ENCODE measurements around the gene KRT2.

Gene KRT2

DNA sequence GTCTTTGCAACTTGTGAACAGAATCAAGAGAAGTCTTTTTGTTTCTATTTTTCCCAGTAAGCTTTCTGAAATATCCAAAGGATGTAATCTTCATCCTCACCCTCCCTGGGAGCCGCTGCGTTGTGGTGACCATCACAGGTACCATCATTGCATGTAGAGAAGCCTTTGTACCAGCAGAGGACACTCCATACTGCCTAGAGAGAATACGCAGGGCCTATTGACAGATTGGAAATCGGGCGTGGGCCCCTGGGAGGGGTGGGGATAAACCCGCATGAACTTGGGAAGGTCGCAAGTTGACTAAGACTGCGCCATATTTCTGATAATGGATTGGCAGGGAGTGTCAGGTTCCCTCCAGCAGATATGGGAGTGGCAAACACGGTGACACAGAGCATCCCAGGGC is 15.5 kb upstream of the KRT2 start:
- intact Hi-C loops (cut with DNase I): no loop called here
- DNase-seq: no peak

DNA sequence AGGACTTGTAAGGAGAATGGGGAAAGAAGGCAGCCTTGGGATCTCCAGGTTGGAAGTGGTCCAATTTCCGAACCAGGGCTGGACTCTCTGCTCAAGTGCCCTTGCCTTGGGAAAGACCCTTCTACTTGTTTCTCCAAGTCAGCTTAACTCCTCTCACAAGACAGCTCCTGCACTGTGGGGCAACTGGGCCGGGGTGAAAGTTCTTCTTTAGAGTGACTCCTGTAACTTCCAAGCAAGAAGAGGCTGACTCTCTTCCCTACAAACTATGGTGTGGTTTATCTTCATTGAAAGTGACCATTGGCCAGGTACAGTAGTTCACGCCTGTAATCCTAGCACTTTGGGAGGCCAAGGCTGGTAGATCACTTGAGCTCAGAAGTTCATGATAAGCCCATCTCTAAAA is 14.5 kb upstream of the KRT2 start:
- DNase-seq: no peak
- intact Hi-C loops (cut with DNase I): no loop called here

DNA sequence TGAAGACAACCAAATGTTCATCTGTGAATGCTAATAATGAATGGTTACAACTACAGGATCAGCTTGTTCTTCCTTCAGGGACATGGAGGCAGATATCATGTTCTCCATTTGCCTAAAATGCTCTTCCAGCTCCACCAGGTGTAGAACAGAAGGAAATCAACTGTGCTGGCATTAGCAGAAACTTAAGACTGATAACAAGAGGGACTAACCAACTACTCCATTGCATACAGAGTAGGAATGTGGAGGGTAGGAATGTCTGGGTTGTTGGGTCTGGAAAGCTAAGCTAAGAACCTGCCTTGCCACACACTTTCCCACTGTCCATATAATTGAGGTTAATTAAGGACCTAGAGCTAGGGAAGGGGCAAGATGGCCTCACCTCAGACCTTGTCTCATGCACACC is 11.4 kb upstream of the KRT2 start:
- DNase-seq: no peak
- intact Hi-C loops (cut with DNase I): no loop called here

DNA sequence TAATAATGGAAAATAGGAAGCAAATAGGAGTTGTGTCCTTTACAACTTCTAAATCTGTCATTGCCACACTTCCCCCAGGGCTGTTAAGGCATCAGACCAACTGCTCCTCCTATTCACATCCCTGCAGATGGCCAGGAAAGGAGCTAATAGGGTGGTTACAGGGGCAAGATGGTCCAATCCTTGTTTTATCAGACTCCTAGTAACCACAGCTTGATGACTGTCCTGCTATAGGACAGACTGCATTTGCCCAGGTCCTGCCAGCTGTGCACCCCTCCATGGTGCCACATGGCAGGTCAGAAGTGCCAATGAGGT is 10.9 kb upstream of the KRT2 start:
- DNase-seq: no peak
- intact Hi-C loops (cut with DNase I): no loop called here

DNA sequence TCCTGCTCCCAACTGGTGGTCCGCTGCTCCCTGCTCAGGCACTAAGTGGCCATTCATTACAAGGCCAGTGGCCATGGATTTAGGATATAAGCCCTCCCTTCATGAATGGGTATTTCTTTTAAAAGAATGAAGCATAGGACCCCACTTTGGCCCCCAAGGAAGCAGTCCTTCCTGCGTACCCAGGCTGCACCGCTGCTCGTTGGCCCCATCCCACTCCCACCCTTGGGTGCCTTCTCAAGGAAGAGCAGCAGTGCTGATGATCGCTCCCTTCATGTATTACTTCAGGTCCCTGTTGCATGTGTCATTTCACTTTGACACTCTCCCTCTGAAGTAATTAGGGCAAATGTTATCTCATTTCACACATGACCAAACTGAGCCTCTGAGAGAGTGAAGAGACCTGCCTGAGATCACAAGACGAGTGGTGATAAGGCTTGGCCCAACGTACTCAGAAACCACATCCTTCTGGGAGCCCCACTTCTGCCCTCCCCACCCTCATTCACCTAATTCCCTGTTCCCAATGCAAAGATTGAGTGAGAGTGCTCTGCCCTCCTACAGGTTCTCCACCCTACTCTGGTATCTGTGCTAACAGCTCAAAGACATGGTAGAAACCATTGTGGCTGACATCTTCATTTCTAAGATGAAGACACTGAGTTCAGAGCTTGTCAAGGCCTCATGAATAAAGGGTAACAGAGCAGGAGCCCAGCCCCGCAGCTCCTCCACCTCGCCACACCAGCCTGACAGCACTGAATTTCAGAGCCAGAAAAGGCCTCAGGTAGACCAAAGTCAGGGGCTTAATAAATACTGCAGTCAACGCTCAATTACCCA is 10.3 kb upstream of the KRT2 start:
- intact Hi-C loops (cut with DNase I): no loop called here
- DNase-seq: no peak

DNA sequence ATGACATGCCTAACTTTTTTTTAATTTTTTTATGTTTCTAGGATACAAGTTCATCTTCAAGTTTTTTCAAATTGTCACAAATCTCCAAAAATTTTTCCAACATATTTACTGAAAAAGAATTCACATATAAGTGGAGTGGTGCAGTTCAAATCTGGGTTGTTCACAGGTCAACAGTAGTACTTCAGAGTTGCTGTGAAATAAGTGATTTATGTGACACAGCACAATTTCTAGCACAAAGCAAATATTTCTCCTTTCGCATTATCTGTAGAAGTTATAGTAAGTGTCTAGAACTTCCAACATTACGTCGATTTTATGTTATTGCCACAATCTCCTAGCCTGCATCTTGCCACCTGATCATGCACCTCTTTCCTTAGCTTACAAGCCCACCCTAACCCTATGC is 9.7 kb upstream of the KRT2 start:
- no peak for DNase-seq
- intact Hi-C loops (cut with DNase I): no loop called here

DNA sequence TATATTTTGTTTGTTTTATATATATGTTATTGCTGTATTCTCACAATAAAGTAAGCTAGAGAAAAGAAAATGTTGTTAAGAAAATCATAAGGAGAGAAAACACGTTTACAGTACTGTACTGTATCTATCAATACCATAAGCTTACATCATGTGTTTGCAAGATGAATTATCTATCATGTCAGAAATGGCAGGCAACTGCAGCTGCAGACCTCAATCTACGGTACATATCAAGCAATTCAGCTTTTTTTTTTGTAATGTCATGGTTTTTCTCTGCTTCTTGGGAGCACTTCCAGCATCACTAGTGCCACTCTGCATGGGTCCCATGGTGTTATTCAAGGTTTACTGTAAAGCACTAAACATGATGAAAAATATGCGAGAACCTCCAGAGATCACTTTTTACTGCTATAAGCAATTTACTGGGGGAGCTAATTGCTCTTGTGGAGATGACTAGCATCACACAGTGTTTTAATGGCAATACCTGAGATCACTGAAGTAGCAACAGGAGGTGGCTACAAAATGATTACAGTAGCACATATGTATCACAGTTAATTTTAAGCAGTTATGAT is 9.0 kb upstream of the KRT2 start:
- DNase-seq: no peak
- intact Hi-C loops (cut with DNase I): no loop called here

DNA sequence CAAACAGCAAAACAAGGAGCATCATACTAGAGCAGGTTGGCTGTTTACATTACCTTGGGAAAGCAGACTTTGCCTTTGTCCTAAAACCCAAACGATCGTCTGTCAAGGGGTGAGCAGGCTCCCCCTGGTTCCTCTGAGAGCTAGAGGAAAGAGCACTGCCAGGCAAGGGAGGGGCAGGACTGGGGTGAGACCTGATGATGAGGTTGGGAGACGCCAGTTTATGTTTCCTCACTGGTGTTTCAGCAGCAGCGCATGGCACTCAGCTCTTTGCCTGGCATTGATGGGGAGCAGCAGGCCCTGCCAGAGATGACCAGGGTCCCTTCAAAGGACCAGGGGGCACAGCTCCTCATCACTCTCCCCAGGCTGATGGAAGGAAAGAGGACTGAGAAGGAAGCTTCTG is 7.9 kb upstream of the KRT2 start:
- no peak for DNase-seq

DNA sequence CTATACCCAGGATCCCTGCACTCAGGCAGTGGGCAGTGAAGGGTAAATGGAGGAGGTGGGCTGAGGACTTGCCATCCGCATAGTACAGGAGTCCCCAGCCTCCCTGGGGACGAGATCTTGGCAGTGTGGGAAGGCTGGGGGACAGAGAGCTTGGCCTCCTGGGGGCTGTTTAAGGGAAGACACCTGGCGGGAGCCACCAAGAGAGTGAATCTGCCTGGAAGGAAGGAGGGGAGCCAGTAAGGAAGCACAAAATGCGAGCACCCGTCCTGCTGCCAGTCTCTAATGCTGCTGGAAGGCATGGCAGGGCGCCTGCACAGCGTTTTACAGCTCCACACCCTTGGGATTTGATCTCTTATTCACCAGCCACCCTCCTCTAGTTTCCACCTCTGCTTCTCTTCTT is 7.4 kb upstream of the KRT2 start:
- no peak for DNase-seq
- intact Hi-C loops (cut with DNase I): no loop called here

More for the DNA sequence above, 7.9 kb upstream of the KRT2 start:
- intact Hi-C loops (cut with DNase I): no loop called here

DNA sequence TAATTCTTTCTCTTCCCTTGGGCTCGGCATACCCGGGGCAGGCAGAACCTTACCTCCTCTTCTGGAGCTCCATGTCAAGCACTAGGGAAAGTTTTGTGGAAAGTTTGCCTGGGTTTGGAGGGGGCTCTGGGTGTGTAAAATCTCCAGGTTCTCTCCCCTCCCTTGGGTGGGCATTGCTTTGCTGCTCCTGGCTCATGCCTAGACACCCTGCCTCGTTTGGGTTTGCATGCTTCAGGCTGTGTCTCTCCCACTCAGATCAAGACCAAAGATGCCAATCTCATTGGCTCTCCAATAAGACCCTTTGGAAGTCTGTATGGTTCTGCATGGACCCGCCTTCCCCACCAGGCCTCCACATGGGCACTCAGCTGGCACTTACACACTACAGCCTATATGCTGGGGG is 6.2 kb upstream of the KRT2 start:
- DNase-seq: no peak
- intact Hi-C loops (cut with DNase I): no loop called here

DNA sequence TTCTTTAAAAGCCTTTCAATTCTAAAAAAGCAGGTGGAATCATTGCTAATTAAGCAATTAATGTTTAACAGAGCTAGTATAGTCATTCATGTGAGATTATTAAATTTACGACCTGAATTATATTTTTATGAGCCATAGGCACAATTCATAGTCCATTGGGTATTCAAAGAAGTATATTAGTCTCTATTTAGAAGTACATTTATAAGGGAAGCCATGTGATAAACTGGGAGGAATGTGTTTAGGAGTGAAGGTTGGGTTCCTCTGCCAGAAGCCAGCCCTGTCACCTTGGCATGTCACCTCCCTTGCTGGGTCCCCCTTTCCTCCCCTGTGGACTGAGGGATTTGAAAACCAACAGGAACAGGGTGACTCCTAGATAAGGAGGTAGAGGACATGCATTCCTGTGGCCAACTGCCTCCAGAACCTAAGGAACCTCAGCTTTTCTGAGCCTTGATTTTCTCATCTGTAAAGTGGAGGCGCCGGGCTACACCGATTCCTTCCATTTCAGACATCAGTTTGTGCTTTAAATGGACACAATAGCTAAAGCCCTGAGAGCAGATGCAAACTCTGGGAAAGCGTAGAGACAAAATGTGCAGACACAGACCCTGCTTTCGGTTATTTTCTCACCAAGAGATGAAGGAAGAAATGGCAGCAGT is 5.4 kb upstream of the KRT2 start:
- intact Hi-C loops (cut with DNase I): no loop called here
- DNase-seq: no peak

DNA sequence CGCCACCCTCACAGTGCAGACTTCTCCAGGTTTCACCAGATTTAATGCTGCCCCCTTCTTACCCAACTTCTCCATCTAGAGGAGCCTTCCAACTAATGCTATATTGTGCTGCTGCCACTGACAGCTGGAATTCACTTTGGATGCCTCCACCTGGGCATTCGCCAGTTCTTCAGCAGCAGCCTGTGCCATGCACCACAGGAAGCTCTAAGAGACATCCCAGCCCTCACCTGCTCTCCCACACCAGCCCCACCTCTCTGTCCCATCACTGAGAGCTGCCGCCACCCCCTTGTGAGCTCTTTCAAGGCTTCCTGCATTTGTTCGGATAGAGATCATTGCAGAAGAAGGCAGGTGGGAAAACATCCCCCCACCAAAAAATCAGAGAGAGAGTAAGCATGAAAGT is 4.6 kb upstream of the KRT2 start:
- intact Hi-C loops (cut with DNase I): no loop called here
- no peak for DNase-seq

DNA sequence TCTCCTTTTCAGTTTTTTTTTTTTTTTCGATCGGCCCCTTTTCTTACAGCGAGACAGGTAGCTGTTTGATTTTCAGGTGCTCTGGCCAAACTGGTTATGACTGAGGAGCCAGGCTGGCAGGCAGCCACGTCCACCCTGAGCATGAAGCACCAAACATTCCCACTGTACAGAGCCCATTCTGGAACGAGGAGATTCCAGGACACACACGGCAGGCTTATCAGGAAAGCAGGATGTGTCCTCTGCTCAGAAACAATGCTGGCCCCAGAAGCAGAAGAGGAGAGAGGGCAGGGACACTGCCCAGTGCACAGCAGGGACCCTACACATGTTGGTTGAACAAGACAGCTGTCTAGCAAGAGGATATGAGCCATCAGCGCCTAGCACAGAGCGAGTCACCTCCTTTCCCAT is 3.7 kb upstream of the KRT2 start:
- DNase-seq: no peak
- intact Hi-C loops (cut with DNase I): no loop called here

DNA sequence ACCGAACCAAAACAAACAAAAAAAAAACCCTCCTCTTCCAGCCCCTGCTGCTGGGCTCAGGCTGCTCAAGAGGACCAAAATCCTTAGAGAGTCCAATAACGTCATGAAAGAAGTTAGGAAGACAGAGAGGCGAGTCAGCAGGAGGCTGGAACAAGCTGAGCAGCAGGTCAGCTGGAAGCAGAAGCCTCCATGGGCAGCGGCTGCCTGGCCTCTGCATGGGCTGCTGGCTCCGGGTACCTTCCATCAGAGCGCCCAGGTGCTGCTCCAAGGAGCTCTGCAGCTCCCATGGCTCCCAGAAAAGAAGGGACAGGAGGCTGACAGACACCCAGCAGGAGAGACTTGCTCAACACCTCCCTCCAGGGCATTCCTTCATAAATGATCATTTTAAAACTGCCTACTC is 3.2 kb upstream of the KRT2 start:
- intact Hi-C loops (cut with DNase I): no loop called here
- DNase-seq: peak in 1 of 10 donors; percentile 77

DNA sequence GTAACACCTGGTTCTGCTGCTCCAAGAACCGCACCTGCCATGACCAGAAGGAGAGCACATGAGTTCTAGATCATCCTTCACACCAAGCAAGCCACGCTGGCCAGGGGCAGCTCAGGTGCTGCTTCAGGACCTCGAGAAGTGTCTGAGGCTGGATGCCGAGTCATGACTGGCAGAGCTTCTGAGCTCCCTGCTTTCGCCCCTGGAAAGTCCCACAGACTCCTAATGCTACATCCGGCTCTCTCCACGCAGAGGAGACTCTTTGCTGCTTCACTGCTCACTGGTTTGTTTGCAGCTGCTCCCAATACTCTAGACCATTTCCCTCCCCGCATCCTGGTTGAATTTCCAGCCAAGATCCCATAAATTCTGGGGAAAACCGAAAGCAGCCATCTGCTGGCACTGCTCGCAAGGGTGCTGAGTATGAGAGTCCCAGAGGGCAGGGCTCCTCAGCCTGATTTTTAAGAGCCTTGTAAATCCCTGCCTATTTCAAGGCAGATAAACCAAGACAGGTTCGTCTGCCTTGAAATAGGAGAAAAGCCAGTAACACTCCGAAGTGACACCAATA is 1.4 kb downstream of the KRT2 start:
- intact Hi-C loops (cut with DNase I): no loop called here
- peak in 1 of 10 donors; percentile 63 for DNase-seq

DNA sequence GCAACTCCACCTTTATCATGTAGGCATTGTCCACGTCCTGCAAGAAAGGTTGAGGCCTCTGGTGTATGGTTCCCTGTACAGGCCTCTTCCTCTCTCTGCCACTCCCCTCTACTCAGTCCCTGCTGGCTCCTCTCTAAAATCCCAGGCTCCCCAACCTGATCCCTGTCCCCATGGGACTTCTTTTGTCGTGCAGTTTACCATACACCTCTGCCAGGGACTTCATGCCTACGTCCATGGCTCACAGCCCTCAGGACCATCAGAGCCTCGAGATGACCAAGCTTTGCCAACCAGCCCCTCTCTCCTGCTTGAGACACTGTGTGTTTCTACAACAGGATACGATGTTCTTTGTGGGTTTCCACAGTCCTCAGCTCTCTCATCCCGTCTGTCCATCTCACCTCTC is 2.9 kb downstream of the KRT2 start:
- no peak for DNase-seq
- intact Hi-C loops (cut with DNase I): no loop called here

DNA sequence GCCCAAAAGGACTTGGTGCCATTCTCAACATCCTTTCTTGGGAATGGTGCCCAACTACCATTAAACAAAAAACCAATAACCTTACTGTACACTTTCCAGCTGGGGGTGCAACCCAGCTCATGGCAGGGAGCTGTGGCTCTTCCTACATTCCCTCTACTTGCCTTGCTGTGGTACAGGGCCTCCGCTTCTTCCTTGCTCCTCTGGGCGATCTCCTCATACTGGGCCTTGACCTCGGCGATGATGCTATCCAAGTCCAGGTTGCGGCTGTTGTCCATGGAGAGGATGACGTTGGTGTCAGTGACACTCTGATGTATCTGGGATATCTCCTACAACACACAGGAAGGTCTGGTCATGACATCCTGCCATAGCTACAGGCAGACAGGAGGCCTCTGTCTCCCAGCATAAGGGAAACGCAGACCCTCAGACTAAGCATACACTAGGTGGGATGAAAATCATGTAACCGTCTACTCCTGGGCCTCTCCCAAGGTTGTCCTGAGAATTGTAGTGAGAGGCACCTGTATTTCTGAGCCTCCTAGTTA is 3.9 kb downstream of the KRT2 start:
- intact Hi-C loops (cut with DNase I): no loop called here
- DNase-seq: no peak

DNA sequence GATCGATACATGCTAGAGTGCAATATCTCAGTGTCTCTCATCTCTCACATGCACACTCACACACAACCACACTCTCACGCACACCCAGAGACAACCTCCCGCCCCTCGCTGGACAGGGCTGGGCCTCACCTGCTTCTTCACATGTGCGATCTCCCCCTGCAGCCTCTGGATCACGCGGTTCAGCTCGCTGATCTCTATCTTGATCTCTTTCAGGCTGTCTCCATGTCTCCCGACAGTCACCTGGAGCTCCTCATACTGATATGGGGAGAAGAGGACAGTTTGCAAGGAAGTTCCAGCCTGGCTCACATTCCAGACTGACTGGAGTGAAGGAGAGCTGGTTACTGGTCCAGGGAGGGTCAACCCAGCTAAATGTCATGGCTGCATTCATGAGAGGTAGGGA is 4.4 kb downstream of the KRT2 start:
- intact Hi-C loops (cut with DNase I): no loop called here
- DNase-seq: no peak

DNA sequence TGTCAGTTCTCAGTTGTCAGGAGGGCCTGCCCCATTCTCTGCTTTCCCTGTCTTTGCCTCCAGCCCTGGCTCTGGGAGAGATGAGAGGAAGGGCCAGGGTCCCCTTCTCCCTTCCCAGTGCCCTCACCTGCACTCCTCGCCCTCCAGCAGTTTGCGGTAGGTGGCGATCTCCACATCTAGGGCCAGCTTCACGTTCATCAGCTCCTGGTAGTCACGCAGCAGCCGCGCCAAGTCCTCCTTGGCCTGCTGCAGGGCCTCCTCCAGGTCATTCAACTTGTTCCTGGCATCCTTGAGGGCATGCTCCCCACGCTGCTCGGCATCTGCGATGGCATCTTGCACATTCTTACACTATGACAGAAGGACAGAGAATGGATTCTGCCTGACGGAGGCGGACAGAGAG is 5.4 kb downstream of the KRT2 start:
- intact Hi-C loops (cut with DNase I): no loop called here
- DNase-seq: no peak

DNA sequence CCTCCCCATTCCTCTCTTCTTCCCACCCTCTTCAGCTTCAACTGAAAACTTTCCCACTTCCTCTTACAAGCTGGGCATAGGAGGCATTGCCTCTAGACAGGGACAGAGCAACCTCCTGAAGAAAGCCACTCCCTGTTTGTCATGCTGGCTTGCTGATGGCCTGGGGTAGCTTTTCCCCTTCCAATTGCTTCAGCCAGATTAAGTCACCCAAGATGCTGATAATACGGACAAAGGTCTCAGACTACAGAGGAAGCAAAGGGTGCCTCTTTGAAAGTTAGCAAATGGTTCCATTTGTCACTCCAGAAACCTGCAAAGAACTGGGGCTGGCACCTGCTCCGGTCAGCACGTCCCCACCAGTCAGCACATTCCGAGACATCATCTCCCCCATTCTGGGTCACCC is 6.0 kb downstream of the KRT2 start:
- intact Hi-C loops (cut with DNase I): no loop called here
- DNase-seq: no peak

DNA sequence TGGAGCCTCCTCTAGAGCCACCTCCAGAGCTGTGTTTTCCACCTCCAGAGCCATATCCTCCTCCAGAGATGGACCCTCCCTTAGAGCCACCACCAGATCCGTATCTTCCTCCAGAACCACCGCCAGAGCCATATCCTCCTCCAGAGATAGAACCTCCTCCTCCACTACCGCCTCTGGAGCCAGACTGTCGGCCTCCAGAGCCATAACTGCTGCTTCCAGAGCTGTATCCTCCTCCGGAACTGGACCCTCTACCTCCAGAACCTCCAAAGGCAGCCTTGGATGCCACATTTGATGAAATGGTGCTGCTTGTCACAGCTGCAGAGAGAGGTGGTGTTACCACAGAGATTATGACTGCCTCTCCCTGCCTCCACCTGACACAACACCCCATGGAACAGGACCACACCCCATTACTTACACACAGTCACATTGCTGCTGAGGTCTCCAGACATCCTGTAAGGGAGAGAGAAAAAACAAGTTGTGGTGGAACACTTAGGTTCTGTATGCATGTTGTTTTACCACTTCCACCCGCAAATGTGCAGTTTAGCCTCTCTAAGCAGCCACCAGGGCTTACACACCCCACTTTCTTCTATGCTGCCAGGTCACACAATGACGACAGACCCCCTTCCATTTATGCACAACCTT is 6.8 kb downstream of the KRT2 start:
- no peak for DNase-seq
- intact Hi-C loops (cut with DNase I): no loop called here

Data from posterior cingulate gyrus (tissue), 11 donors.